ENCODE measurements around the gene SLC6A18. TPM values are rescaled to one million over a fixed set of nuclear protein-coding genes. Genes with fewer than 3 reads are reported as not detected.
"Not testable (repeated sequence)": the region's sequence is repeated elsewhere in the genome, so short reads cannot be mapped to it uniquely, and the experiment has no call there.

The SLC6A18 gene
- total and polyA plus RNA-seq, 2 of the 13 experiments (the other 11 are each of a cell fraction or from before 2014, with no cell fraction given), result not detected

DNA sequence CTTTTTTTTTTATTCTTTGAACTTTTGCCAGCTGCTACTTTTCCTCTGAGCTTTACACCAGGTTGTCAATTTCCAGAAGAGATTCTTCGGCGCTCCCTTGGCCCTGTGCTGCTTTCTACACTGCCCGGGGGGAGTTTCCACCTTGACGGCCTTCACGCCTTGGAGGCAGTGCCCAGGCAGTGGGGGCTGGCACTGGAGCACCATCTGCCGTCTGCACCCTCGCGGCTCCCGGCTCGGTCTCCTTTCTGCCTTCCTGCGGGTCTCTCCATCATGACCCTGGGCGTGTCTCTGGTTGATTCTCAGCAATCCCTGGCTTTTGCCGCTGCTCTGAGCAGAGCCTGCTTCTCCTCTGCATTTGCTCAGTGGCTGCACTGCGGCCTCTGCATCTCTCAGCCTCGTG, 2.9 kb downstream of the SLC6A18 start (continued):
- TF ChIP-seq, protein P1, sequence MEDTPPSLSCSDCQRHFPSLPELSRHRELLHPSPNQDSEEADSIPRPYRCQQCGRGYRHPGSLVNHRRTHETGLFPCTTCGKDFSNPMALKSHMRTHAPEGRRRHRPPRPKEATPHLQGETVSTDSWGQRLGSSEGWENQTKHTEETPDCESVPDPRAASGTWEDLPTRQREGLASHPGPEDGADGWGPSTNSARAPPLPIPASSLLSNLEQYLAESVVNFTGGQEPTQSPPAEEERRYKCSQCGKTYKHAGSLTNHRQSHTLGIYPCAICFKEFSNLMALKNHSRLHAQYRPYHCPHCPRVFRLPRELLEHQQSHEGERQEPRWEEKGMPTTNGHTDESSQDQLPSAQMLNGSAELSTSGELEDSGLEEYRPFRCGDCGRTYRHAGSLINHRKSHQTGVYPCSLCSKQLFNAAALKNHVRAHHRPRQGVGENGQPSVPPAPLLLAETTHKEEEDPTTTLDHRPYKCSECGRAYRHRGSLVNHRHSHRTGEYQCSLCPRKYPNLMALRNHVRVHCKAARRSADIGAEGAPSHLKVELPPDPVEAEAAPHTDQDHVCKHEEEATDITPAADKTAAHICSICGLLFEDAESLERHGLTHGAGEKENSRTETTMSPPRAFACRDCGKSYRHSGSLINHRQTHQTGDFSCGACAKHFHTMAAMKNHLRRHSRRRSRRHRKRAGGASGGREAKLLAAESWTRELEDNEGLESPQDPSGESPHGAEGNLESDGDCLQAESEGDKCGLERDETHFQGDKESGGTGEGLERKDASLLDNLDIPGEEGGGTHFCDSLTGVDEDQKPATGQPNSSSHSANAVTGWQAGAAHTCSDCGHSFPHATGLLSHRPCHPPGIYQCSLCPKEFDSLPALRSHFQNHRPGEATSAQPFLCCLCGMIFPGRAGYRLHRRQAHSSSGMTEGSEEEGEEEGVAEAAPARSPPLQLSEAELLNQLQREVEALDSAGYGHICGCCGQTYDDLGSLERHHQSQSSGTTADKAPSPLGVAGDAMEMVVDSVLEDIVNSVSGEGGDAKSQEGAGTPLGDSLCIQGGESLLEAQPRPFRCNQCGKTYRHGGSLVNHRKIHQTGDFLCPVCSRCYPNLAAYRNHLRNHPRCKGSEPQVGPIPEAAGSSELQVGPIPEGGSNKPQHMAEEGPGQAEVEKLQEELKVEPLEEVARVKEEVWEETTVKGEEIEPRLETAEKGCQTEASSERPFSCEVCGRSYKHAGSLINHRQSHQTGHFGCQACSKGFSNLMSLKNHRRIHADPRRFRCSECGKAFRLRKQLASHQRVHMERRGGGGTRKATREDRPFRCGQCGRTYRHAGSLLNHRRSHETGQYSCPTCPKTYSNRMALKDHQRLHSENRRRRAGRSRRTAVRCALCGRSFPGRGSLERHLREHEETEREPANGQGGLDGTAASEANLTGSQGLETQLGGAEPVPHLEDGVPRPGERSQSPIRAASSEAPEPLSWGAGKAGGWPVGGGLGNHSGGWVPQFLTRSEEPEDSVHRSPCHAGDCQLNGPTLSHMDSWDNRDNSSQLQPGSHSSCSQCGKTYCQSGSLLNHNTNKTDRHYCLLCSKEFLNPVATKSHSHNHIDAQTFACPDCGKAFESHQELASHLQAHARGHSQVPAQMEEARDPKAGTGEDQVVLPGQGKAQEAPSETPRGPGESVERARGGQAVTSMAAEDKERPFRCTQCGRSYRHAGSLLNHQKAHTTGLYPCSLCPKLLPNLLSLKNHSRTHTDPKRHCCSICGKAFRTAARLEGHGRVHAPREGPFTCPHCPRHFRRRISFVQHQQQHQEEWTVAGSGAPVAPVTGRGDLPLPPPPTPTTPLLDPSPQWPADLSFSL (CRISPR knock-in tag; IDR thresholded peaks at IDR 0.05), result no peak
- no peak for TF ChIP-seq SCMH1 (CRISPR knock-in tag; IDR thresholded peaks at IDR 0.05; ENCODE audit: borderline replicate concordance)
- TF ChIP-seq ZNF207 (IDR thresholded peaks at IDR 0.05; ENCODE audit: borderline replicate concordance), result no peak
- TF ChIP-seq ISX (CRISPR knock-in tag; conservative IDR thresholded peaks at IDR 0.05), result no peak
- TF ChIP-seq FOXC1 (CRISPR knock-in tag; IDR thresholded peaks at IDR 0.05; ENCODE audit: borderline replicate concordance), result no peak
- no peak for TF ChIP-seq POLR2AphosphoS2 (IDR thresholded peaks at IDR 0.05; ENCODE audit: low read depth, low read length)

DNA sequence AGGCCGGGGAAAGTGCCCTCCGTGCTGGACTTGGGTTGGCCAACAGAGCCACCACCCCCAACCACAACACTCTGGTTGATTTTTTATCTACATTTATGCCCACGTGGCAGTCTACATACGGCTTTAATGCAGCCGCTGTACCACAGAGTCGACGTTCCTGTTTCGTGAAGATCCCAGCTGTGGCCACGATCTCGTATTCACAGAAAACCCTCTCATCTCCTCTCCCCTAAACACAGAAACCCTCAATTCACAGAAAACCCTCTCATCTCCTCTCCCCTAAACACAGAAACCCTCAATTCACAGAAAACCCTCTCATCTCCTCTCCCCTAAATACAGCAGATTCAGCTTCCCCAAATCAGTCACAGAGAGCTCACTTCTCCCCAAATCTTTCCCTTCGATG, 3.8 kb downstream of the SLC6A18 start:
- H3K4me2 ChIP-seq (ENCODE audit: low read depth, low read length); FAIRE-seq; DNase-seq (ENCODE audit: low spot score); H3K4me3 ChIP-seq (replicated peaks in 1 of 3; ENCODE audit: insufficient read depth in 1 of 3, low read depth in 2 of 3, low read length in 3 of 3); H3K9ac ChIP-seq (ENCODE audit: insufficient read depth, low read depth, low read length); BruUV-seq (replicated peaks); CTCF ChIA-PET (ENCODE audit: low intra/inter-chr PET ratio, low total read pairs); H3K27ac ChIP-seq (ENCODE audit: extremely low read length, insufficient read depth, low read length); POLR2A ChIA-PET; H3K36me3 ChIP-seq (replicated peaks in 1 of 2; ENCODE audit: control insufficient read depth in 1 of 2, insufficient read depth in 2 of 2, low read length in 2 of 2); H3K4me1 ChIP-seq (ENCODE audit: insufficient read depth, low read length); H4K20me1 ChIP-seq (ENCODE audit: insufficient read depth, low read length); H2AFZ ChIP-seq (ENCODE audit: low read length); intact Hi-C loops (cut with micrococcal nuclease; ENCODE audit: unreplicated experiment); H3K9me3 ChIP-seq (ENCODE audit: low read length); H3K79me2 ChIP-seq (ENCODE audit: insufficient read depth, low read length); in situ Hi-C loops (cut with HindIII; ENCODE audit: extremely low pct_ligation_motif_present, low pct_unique_long_range_greater_than_20kb); ATAC-seq: not testable (repeated sequence)
- H3K27me3 ChIP-seq (ENCODE audit: control insufficient read depth in 1 of 2, insufficient read depth in 2 of 2, low read length in 2 of 2), result peaks cover 18 to 87% of the 10 kb centered on the region in 2 experiments
- WGBS (ENCODE audit: low lambda C conversion rate), result 46% methylated on average over 11 of the region's 11 CpGs

Measured in HepG2 (cell line).